HFF-Myc (cell line): ENCODE measurements around the gene ASS1.

ENCODE experiments used
- DNase-seq: peaks from one replicate; pipeline ENCODE4 v3.0.0-alpha.2; 2011; ENCODE audit warnings: low read depth; ENCODE audit errors: extremely low read depth
- H3K4me3 ChIP-seq: replicated peaks from 2 replicates; pipeline ENCODE4 v1.5.1; 2011; ENCODE audit warnings: low read depth, mild to moderate bottlenecking, control low read depth, low read length
- TF ChIP-seq, protein P1 (sequence below): IDR thresholded peaks from 2 replicates; pipeline ENCODE4 v1.5.1; 2012; ENCODE audit warnings: mild to moderate bottlenecking, low read depth, low read length, control low read depth; ENCODE audit errors: missing control alignments

The ASS1 gene

DNA sequence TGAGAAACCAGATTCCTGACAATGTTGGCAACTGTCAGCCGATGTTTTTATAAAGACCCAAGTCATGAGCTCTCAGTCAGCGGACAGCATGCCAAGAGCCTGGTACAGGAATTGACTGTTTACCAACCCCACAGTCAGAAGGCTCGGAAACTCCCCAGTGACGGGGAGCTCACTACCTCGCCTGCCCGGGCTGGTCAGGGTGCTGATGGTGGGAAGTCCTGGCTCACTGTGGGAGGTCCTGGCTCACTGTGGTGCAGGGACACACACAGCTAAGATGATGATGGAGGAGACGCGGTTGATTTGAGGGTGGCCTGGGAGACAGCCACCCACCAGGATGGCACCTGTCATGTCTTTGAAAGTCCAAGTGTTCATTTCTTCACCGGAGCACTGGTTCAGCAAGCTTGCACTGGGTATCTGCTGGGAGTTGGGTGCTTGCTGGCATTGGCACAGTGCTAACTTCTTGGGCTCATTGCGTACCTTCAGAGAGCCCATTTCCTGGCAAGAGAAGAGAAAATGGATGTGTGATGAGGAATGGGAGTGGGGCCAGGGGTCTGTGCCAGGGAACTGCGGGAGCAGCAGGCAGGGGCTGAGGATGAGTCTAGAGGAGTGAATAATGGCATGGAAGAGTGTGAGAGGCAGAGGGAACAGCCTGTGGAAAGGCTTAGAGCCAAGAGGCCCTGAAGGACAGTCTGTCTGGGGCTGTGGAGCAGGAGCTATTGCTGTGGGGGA is 15.3 kb downstream of the ASS1 start:
- H3K4me3 ChIP-seq = no peak overlapping the region
- TF ChIP-seq, protein P1, sequence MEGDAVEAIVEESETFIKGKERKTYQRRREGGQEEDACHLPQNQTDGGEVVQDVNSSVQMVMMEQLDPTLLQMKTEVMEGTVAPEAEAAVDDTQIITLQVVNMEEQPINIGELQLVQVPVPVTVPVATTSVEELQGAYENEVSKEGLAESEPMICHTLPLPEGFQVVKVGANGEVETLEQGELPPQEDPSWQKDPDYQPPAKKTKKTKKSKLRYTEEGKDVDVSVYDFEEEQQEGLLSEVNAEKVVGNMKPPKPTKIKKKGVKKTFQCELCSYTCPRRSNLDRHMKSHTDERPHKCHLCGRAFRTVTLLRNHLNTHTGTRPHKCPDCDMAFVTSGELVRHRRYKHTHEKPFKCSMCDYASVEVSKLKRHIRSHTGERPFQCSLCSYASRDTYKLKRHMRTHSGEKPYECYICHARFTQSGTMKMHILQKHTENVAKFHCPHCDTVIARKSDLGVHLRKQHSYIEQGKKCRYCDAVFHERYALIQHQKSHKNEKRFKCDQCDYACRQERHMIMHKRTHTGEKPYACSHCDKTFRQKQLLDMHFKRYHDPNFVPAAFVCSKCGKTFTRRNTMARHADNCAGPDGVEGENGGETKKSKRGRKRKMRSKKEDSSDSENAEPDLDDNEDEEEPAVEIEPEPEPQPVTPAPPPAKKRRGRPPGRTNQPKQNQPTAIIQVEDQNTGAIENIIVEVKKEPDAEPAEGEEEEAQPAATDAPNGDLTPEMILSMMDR = no peak
- DNase-seq = no peak

DNA sequence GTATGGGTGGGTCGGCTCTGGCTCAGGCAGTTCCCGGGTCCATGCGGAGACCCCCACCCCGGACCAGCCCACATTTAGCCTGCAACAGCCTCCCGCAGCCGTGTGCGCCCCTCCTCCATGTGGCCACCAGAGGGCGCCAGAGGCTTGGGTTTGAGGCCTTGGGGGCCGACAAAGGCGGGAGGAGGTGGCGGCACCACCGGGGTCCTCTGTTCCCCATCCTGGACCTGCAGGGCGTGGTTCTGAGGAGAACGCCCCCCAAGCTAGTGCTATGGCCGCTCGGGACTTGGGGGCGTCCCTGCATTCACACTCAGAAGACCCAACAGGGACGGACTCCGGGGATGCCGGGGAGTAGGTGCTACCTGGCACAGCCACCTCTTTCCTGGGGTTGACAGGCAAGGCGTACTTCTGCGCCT is 16.5 kb downstream of the ASS1 start:
- TF ChIP-seq, protein P1 = peak; percentile 84
- no peak for DNase-seq
- H3K4me3 ChIP-seq = no peak overlapping the region

DNA sequence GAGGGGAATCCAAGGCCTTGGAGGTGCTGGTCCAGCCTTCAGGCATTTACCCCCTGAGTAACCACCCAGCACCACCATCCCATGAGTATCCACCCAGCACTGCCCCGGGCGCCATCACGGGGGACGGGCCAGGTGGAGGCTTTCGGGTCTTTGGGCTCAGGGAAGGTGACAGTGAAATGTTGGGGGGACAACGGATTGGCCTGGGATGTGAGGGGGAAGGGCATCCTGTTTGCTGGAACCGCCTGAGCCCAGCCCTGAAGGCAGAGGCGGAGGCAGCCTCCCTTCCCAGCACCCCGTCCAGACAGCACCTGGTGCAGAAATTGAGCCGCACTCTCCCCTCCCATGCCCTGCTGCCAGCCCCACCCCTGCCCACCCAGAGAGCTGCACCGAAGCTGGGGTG is 17.0 kb downstream of the ASS1 start:
- no peak for DNase-seq
- no peak overlapping the region for H3K4me3 ChIP-seq
- TF ChIP-seq, protein P1 = no peak

DNA sequence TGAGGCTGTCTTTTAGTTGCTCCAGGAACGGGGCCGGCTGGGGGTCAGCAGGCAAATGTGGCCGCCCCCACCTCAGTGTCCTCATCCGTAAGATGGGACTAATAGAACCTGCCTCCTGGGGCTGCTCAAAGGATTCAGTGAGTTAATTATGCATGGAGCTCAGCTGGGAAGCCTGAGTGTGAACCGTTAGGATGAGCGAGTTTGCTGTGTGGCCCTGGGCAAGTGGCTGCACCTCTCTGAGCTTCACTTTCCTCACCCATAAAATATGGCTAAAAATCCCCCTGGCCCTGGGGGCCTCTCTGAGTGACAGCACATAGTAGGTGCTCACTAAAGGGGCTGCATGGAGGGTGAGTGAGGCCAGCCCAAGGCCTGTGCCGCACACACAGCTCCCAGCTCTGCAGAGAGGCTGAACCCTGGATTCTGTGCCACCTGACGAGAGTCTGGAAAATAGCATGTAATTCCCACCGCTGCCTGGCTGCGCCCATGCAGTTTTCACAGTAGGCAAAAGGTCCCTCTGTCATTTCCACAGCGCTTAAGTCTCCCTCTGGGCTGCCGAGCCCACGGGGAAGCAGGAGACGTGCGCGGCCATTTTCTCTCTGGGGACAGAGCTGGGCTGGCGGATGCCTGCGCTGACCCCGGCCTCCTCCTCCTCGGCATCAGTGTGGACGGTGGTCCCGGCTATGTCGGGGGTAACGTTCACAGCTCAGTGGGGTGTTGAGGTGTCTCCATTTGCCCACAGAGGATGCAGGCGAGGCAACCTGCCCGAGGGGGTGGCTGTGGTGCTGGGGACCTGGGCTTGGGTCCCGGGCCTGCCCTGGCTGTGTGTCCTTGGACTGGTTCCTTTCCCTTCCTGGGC is 18.2 kb downstream of the ASS1 start:
- TF ChIP-seq, protein P1 = no peak
- DNase-seq = no peak
- no peak overlapping the region for H3K4me3 ChIP-seq

DNA sequence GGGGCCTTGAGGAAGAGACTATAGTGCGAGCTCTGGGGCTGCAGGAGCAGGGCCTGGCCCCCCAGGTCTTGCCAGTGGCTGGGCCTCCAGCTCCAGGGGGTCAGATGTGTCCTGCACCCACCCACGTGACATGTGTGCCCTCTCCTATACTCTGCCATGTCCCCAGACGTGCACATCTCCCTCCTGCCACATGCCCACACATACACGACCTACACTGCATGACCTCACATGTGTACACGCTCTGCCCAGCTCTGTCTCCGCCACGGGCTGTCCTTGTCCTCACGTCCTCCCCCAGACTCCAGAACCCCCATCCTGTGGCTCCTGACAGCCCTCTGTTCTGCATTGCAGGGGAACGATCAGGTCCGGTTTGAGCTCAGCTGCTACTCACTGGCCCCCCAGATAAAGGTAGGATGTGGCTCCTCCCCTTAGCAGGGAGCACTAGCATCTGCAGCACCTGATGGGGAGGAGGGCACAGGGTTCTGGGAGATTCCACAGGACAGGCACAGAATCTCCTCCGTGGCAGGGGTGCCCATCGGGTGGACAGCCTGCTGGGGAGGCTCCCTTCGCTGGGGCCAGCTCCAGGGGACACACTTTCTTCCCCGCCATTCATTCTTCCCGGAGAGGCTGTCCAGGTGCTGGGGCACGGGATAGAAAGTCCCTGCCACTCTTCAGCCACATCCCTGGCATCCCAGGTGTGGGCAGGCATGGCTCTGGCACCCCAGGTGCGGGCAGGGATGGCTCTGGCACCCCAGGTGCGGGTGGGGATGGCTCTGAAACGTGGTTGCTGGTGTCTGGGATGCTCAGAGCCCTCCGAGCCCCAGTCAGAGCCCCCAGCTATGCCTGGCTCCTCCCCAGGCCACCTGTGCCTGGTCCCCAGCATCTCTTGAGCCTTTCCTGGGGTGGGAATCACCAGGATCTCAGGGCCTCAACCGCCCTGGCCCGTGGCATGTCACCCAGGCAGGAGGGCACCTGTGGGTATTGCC is 19.3 kb downstream of the ASS1 start:
- no peak for DNase-seq
- TF ChIP-seq, protein P1 = no peak
- H3K4me3 ChIP-seq = no peak overlapping the region

DNA sequence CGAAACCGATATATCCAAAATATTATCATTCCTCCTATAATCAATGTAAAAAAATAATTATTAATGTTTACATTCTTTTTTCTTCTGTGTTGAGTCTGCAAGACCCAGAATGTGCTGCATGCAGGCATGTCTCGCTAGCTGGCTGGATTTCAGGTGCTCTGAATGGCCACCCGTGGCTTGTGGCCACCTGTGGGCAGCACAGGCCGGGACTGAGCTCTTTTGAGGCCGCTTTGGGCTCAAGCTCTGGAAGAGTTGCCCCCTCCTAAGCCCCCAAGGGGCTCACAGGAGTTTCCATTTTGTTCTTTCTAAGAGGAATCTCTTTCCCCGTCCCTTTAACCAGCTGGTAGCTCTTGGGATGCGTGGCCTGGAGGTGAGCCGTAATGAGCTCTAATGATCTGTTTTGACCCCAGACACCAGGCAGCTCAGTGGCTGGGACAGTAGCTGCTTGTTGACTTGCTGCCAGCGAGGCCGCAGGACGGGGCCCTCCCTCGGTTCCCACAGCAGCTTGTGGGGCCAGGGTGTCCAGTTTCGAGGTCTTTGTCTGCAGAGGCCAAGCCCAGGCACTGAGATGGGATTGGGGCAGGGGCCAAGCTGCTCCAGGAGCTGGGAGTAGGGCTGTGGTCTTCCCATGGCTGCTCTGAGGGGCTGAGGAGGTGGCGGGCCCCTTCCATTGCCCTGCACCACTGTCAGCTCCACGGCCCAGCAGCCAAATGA is 20.8 kb downstream of the ASS1 start:
- DNase-seq = no peak
- TF ChIP-seq, protein P1 = no peak
- H3K4me3 ChIP-seq = no peak overlapping the region
